Measurements from ENCODE around the gene RASL10A.

DNA sequence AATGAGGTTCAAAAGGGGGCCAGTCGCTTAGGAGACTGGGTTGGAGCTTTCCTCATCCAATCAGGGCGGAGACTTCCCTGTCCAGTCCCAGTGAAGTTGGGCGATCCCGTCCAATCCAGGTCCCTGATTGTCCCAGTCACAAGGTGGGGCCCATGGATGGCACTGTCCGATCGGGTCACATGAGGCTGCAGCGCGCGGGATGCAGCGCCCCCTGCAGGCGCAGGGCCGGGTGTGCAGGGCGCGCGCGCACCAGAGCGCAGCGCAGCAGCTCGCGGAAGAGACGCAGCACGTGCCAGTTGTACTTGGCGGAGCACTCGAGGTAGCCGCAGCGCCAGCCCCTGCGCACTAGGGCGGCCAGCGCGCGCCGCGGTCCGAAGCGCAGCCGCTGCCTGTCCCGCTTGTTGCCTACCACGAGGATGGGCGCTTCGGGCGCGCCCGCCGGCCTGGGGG, 2.3 kb downstream of the RASL10A start:
- TF ChIP-seq CTCF (conservative IDR thresholded peaks at IDR 0.05 in 1 of 2, IDR thresholded peaks at IDR 0.05 in 1 of 2; ENCODE audit: low read depth in 1 of 2, low read length in 2 of 2): peak; percentile 42 to 48
- TF ChIP-seq EZH2 (IDR thresholded peaks at IDR 0.05; ENCODE audit: low read length, missing control alignments): no peak

All from fibroblast of lung (primary cell).